Posterior vena cava (tissue), 2 donors: ENCODE measurements around the gene PAK2. TPM values are rescaled to one million over a fixed set of nuclear protein-coding genes. Genes with fewer than 3 reads are reported as not detected.

Source experiments
- DNase-seq: peaks from one replicate; pipeline ENCODE4 v3.0.0-alpha.2; 2020; ENCODE audit warnings: low spot score
- intact Hi-C, 2 donors: fragments of 100-400 bp; cut with DNase I; formaldehyde crosslinking; loops; one replicate each; pipeline versions ENCODE4 v1.14.1 to v1.14.2; 2022 to 2023
- total RNA-seq, 2 donors: library from RNA; stranded (reverse); fragmentation: NEBNext Ultra II Directional; extraction: Animal tissue kit (Norgen Biotek cat#: 25700); gene quantifications; one replicate each; pipeline ENCODE4 v1.2.1, GENCODE V29; 2021
- donor health status: DM: yes; HTN: yes; CAD: no.
- donor health status: DM: yes; HTN: yes; CAD: no.

The PAK2 gene
- total RNA-seq, 2 donors from 2014 or later = 39.7 to 57.9 TPM

GRCh38 chr3:196774191-196774820 is 34.6 kb downstream of the PAK2 start:
- intact Hi-C loops = no loop called here
- no peak for DNase-seq

GRCh38 chr3:196774848-196775422 is 35.3 kb downstream of the PAK2 start:
- DNase-seq = no peak
- intact Hi-C loops = no loop called here

GRCh38 chr3:196775938-196776337 is 36.3 kb downstream of the PAK2 start:
- DNase-seq = no peak
- intact Hi-C loops = no loop called here

- DNase-seq = no peak
- intact Hi-C loops = no loop called here
Observed at GRCh38 chr3:196777836-196778235, 38.2 kb downstream of the PAK2 start.

- intact Hi-C loops = no loop called here
- DNase-seq = no peak
Observed at GRCh38 chr3:196778755-196779154, 39.1 kb downstream of the PAK2 start.

GRCh38 chr3:196782511-196782910 is 42.9 kb downstream of the PAK2 start:
- intact Hi-C loops = no loop called here
- DNase-seq = no peak

GRCh38 chr3:196788528-196788927 is 48.9 kb downstream of the PAK2 start:
- intact Hi-C loops = no loop called here
- DNase-seq = no peak

GRCh38 chr3:196789885-196790359 is 50.3 kb downstream of the PAK2 start:
- DNase-seq = no peak
- intact Hi-C loops = no loop called here

- intact Hi-C loops = no loop called here
- DNase-seq = no peak
Observed at GRCh38 chr3:196790636-196791035, 51.0 kb downstream of the PAK2 start.

- DNase-seq = no peak
- intact Hi-C loops = no loop called here
Observed at GRCh38 chr3:196792771-196793170, 53.1 kb downstream of the PAK2 start.

- intact Hi-C loops = no loop called here
- no peak for DNase-seq
Observed at GRCh38 chr3:196793246-196793645, 53.6 kb downstream of the PAK2 start.

- intact Hi-C loops = no loop called here
- DNase-seq = no peak
Observed at GRCh38 chr3:196794467-196794866, 54.8 kb downstream of the PAK2 start.

GRCh38 chr3:196796317-196796716 is 56.7 kb downstream of the PAK2 start:
- intact Hi-C loops = no loop called here
- no peak for DNase-seq

GRCh38 chr3:196800742-196801434 is 61.2 kb downstream of the PAK2 start:
- DNase-seq = no peak
- intact Hi-C loops = no loop called here

GRCh38 chr3:196803891-196804468 is 64.3 kb downstream of the PAK2 start:
- intact Hi-C loops = no loop called here
- no peak for DNase-seq

GRCh38 chr3:196804773-196805172 is 65.1 kb downstream of the PAK2 start:
- intact Hi-C loops = no loop called here
- DNase-seq = no peak

- intact Hi-C loops = loop anchor here in 1 of 2 donors (10.0 kb wide), 2 partner anchors 56 to 636 kb away; no protein-coding TSS in a partner anchor
- no peak for DNase-seq
Observed at GRCh38 chr3:196810963-196811581, 71.4 kb downstream of the PAK2 start.

- intact Hi-C loops = loop anchor here in 1 of 2 donors (10.0 kb wide), 2 partner anchors 58 to 638 kb away; no protein-coding TSS in a partner anchor
- no peak for DNase-seq
Observed at GRCh38 chr3:196812853-196813252, 73.2 kb downstream of the PAK2 start.

GRCh38 chr3:196813903-196814302 is 74.2 kb downstream of the PAK2 start:
- intact Hi-C loops = loop anchor here in 1 of 2 donors (2.0 to 10.0 kb wide), 3 partner anchors 59 to 639 kb away; no protein-coding TSS in a partner anchor

More at GRCh38 chr3:196813903-196814302, 74.2 kb downstream of the PAK2 start:
- DNase-seq = no peak
